Hepatocyte (in vitro differentiated cells): ENCODE measurements around the gene PKN1. TPM values are rescaled to one million over a fixed set of nuclear protein-coding genes. Genes with fewer than 3 reads are reported as not detected.

Experiments
- DNase-seq: peaks from one replicate; pipeline ENCODE4 v3.0.0-alpha.2; 2016; ENCODE audit warnings: low spot score
- H2AFZ ChIP-seq: fragments of 200-600 bp; sonication (generic); 2 replicates; pipeline ENCODE4 v1.6.0; 2016; ENCODE audit warnings: antibody characterized with exemption, mild to moderate bottlenecking
- H3K27ac ChIP-seq: fragments of 200-600 bp; sonication (generic); 2 replicates; pipeline ENCODE4 v1.5.1; 2016; ENCODE audit warnings: mild to moderate bottlenecking
- H3K27me3 ChIP-seq: fragments of 200-600 bp; sonication (generic); 2 replicates; pipeline ENCODE4 v1.6.1; 2016
- H3K36me3 ChIP-seq: fragments of 200-600 bp; sonication (generic); replicated peaks from 2 replicates; pipeline ENCODE4 v1.5.1; 2016; ENCODE audit warnings: low read depth; ENCODE audit not compliant: insufficient read depth
- H3K4me1 ChIP-seq: fragments of 200-600 bp; sonication (generic); 2 replicates; pipeline ENCODE4 v1.5.1; 2016; ENCODE audit warnings: mild to moderate bottlenecking, moderate library complexity; ENCODE audit not compliant: insufficient read depth
- H3K4me2 ChIP-seq: fragments of 200-600 bp; sonication (generic); 2 replicates; pipeline ENCODE4 v1.6.0; 2016
- H3K4me3 ChIP-seq: fragments of 200-600 bp; sonication (generic); 2 replicates; pipeline ENCODE4 v1.5.1; 2016; ENCODE audit warnings: mild to moderate bottlenecking
- H3K79me2 ChIP-seq: fragments of 200-600 bp; sonication (generic); 2 replicates; pipeline ENCODE4 v1.6.0; 2017; ENCODE audit warnings: mild to moderate bottlenecking
- H3K9me2 ChIP-seq: fragments of 200-600 bp; sonication (generic); replicated peaks from 2 replicates; pipeline ENCODE4 v1.6.0; 2017; ENCODE audit warnings: mild to moderate bottlenecking; ENCODE audit not compliant: insufficient read depth
- H3K9me3 ChIP-seq: fragments of 200-600 bp; sonication (generic); 2 replicates; pipeline ENCODE4 v1.5.1; 2016; ENCODE audit warnings: low read depth, mild to moderate bottlenecking
- H4K20me1 ChIP-seq: fragments of 200-600 bp; sonication (generic); 2 replicates; pipeline ENCODE4 v1.6.0; 2016; ENCODE audit warnings: mild to moderate bottlenecking; ENCODE audit not compliant: insufficient read depth, poor library complexity, severe bottlenecking
- EZH2 ChIP-seq: fragments of 200-600 bp; sonication (generic); IDR thresholded peaks from 2 replicates; pipeline ENCODE4 v1.6.1; 2016; ENCODE audit warnings: antibody characterized with exemption, mild to moderate bottlenecking, borderline replicate concordance
- EZH2phosphoT487 ChIP-seq: fragments of 200-600 bp; sonication (generic); IDR thresholded peaks from one replicate; pipeline ENCODE4 v1.6.1; 2018; ENCODE audit warnings: antibody characterized with exemption, mild to moderate bottlenecking, low read depth, moderate library complexity; ENCODE audit not compliant: unreplicated experiment, severe bottlenecking
- WGBS: methylation state at CpG from one replicate; pipeline ENCODE4 v1.1.6; 2016; ENCODE audit warnings: low lambda C conversion rate; ENCODE audit errors: missing lambda C conversion rate; 5-methylcytosine and 5-hydroxymethylcytosine counted together
- polyA plus RNA-seq: library from polyadenylated mRNA; unstranded; fragments of >200 nt; fragmentation: Nextera tagmentation; extraction: Ambion mirVana; gene quantifications from 2 replicates; pipeline ENCODE4 v1.2.1, GENCODE V29; 2016
- total RNA-seq: library from RNA; depleted of rRNA; stranded (reverse); fragments of >200 nt; gene quantifications from 2 replicates; pipeline ENCODE4 v1.2.3, GENCODE V29; 2014
- TF ChIP-seq, protein P1 (sequence below): fragments of 200-600 bp; sonication (generic); IDR thresholded peaks from 2 replicates; pipeline ENCODE4 v1.5.1; 2016; ENCODE audit warnings: antibody characterized with exemption, mild to moderate bottlenecking; ENCODE audit not compliant: poor library complexity

The PKN1 gene
- total and polyA plus RNA-seq, 2 experiments from 2014 or later: 57.4 to 83.3 TPM

DNA sequence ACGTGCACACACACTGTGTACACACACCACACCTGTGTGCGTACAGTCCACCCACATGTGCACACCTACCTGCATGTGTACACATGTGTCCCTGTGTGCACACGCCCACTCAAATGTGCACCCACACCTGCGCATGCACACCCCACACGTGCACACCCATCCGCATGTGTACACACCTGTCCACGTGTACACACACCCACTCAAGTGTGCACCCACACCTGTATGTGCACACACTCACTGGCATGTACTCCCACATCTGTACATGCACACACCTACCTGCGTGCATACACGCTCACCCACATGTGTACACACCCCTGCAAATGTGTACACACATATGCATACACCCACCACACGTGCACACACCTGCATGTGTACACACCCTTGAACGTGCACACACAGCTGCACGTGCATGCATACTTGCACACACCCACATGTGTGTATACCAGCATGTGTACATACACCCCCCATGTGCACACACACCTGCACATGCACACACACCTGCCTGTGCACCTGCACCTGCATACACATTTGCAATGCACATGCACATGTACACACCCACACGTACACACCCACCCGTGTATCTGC is 10.6 kb downstream of the PKN1 start:
- Histone ChIP-seq H3K27ac (no peak overlapping the region), H3K4me3 (no peak overlapping the region), H4K20me1 (no peaks in the 10 kb centered on the region), H3K36me3 (no peaks in the 10 kb centered on the region), H3K79me2 (peaks cover 14% of the 10 kb centered on the region), H2AFZ (no peak overlapping the region), H3K27me3 (no peaks in the 10 kb centered on the region), H3K9me2 (no peaks in the 10 kb centered on the region), H3K4me2 (no peak overlapping the region), H3K9me3 (no peaks in the 10 kb centered on the region), H3K4me1 (no peaks in the 10 kb centered on the region)
- TF ChIP-seq, protein P1, sequence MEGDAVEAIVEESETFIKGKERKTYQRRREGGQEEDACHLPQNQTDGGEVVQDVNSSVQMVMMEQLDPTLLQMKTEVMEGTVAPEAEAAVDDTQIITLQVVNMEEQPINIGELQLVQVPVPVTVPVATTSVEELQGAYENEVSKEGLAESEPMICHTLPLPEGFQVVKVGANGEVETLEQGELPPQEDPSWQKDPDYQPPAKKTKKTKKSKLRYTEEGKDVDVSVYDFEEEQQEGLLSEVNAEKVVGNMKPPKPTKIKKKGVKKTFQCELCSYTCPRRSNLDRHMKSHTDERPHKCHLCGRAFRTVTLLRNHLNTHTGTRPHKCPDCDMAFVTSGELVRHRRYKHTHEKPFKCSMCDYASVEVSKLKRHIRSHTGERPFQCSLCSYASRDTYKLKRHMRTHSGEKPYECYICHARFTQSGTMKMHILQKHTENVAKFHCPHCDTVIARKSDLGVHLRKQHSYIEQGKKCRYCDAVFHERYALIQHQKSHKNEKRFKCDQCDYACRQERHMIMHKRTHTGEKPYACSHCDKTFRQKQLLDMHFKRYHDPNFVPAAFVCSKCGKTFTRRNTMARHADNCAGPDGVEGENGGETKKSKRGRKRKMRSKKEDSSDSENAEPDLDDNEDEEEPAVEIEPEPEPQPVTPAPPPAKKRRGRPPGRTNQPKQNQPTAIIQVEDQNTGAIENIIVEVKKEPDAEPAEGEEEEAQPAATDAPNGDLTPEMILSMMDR: no peak
- TF ChIP-seq EZH2: no peak
- TF ChIP-seq EZH2phosphoT487: no peak
- no peak for DNase-seq
- WGBS: 97% methylated on average over 14 of the region's 14 CpGs

DNA sequence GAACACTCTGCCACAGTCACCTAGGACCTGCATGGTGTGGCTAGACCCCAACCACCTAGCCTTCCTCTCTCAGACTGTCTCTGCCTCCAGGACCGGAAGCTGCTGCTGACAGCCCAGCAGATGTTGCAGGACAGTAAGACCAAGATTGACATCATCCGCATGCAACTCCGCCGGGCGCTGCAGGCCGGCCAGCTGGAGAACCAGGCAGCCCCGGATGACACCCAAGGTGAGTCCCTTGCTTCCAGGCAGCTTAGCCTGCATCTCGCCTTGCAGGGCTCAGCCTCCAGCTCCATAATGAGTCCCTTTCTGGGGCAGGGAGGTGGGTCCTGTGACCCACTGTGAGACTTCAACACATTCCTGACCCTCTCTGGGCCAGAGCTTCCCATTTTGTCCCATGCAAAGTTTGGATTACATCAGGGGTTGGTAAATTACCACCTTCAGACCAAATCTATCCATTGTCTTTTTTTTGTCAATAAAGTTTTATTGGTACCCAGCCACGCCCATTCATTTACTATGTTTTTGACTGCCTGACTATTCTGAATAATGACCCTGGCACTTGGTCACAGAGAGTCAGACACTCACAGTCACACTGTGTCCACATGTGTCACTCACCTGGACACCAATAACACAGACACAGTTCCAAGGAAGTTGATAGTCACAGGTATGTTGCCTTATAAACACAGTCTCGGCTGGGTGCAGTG is 13.4 kb downstream of the PKN1 start:
- no peak overlapping the region for H2AFZ ChIP-seq
- H3K79me2 ChIP-seq: no peaks in the 10 kb centered on the region
- TF ChIP-seq EZH2 (no peak), EZH2phosphoT487 (no peak)
- TF ChIP-seq, protein P1: no peak
- H4K20me1 ChIP-seq: no peaks in the 10 kb centered on the region
- H3K4me3 ChIP-seq: no peak overlapping the region
- DNase-seq: no peak
- H3K27ac ChIP-seq: no peak overlapping the region
- H3K9me3 ChIP-seq: no peaks in the 10 kb centered on the region
- H3K4me2 ChIP-seq: no peak overlapping the region
- H3K9me2 ChIP-seq: no peaks in the 10 kb centered on the region
- H3K36me3 ChIP-seq: no peaks in the 10 kb centered on the region
- over 99% methylated on average over 10 of the region's 10 CpGs for WGBS
- H3K27me3 ChIP-seq: no peaks in the 10 kb centered on the region
- H3K4me1 ChIP-seq: no peaks in the 10 kb centered on the region

DNA sequence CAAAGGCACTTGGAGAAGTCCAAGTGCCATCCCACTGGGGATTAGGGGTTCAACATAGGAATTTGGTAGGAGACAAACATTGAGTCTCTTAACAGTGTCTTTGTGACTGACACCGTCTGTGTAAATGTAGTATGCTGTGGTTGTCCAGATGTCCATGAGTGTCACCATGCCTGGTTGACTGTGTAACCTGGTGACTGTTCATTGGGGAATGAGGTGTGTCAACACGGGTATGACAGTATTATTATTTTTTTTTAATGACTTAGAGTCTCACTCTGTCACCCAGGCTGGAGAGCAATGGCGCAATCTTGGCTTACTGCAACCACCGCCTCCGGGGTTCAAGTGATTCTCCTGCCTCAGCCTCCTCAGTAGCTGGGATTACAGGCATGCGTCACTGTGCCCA is 16.2 kb downstream of the PKN1 start:
- Histone ChIP-seq H3K9me3 (no peaks in the 10 kb centered on the region), H4K20me1 (no peaks in the 10 kb centered on the region), H3K9me2 (no peaks in the 10 kb centered on the region), H2AFZ (no peak overlapping the region), H3K4me2 (no peak overlapping the region), H3K79me2 (no peaks in the 10 kb centered on the region), H3K27me3 (no peaks in the 10 kb centered on the region), H3K4me3 (no peak overlapping the region), H3K27ac (no peak overlapping the region), H3K36me3 (no peaks in the 10 kb centered on the region), H3K4me1 (no peaks in the 10 kb centered on the region)
- WGBS: 92% methylated on average over 6 of the region's 6 CpGs
- DNase-seq: no peak
- TF ChIP-seq EZH2phosphoT487 (no peak), EZH2 (no peak)
- TF ChIP-seq, protein P1: no peak
